ENCODE data around the gene CLDN10.

DNA sequence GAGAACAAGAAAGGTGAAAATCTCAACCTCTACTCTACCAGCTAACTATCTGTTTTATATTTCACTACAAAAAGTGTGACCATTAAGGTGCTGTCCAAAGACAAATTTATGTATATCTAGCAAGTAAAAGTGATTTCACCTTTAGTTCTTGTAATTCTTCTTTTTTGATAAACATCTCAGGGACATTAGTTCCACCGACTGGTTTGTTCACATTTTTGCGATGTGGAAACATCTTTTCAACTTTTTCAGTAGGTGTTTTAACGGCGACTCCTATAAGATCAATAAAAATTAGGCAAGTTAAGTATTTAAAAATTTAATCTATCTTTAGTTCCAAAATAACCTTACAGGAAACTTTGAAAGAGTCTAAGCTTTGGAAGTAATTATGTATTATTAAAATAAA lies 33.3 kb downstream of the CLDN10 start:
- TF ChIP-seq RAD21 (IDR thresholded peaks at IDR 0.05; ENCODE audit: low read depth) = no peak
- no peak for TF ChIP-seq EP300 (IDR thresholded peaks at IDR 0.05; ENCODE audit: borderline replicate concordance)
- TF ChIP-seq, protein P1, sequence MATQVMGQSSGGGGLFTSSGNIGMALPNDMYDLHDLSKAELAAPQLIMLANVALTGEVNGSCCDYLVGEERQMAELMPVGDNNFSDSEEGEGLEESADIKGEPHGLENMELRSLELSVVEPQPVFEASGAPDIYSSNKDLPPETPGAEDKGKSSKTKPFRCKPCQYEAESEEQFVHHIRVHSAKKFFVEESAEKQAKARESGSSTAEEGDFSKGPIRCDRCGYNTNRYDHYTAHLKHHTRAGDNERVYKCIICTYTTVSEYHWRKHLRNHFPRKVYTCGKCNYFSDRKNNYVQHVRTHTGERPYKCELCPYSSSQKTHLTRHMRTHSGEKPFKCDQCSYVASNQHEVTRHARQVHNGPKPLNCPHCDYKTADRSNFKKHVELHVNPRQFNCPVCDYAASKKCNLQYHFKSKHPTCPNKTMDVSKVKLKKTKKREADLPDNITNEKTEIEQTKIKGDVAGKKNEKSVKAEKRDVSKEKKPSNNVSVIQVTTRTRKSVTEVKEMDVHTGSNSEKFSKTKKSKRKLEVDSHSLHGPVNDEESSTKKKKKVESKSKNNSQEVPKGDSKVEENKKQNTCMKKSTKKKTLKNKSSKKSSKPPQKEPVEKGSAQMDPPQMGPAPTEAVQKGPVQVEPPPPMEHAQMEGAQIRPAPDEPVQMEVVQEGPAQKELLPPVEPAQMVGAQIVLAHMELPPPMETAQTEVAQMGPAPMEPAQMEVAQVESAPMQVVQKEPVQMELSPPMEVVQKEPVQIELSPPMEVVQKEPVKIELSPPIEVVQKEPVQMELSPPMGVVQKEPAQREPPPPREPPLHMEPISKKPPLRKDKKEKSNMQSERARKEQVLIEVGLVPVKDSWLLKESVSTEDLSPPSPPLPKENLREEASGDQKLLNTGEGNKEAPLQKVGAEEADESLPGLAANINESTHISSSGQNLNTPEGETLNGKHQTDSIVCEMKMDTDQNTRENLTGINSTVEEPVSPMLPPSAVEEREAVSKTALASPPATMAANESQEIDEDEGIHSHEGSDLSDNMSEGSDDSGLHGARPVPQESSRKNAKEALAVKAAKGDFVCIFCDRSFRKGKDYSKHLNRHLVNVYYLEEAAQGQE (IDR thresholded peaks at IDR 0.05; ENCODE audit: low read depth) = no peak

All from Ishikawa (cell line).